ENCODE results near the gene GALNT6. TPM values are rescaled to one million over a fixed set of nuclear protein-coding genes. Genes with fewer than 3 reads are reported as not detected.
A peak's percentile ranks its signal among the peaks of the same experiment; 100 is the strongest.

The GALNT6 gene
- total RNA-seq, 1 donor from 2014 or later = not detected

DNA sequence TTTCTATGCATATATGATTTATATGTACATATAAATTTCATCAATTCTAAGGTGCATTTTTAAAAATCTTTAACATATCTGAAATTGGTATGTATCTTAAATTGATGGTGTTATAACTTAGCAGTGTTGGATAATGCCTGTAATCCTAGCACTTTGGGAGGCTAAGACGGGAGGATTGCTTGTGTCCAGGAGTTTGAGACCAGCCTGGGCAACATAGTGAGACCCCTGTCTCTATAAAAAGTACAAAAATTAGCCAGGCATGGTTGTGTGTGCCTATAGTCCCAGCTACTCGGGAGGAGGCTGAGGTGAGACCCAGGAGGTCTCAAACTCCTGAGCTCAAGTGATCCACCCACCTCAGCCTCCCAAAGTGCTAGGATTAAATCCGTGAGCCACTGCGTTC is 6.5 kb upstream of the GALNT6 start:
- TF ChIP-seq, protein P1, sequence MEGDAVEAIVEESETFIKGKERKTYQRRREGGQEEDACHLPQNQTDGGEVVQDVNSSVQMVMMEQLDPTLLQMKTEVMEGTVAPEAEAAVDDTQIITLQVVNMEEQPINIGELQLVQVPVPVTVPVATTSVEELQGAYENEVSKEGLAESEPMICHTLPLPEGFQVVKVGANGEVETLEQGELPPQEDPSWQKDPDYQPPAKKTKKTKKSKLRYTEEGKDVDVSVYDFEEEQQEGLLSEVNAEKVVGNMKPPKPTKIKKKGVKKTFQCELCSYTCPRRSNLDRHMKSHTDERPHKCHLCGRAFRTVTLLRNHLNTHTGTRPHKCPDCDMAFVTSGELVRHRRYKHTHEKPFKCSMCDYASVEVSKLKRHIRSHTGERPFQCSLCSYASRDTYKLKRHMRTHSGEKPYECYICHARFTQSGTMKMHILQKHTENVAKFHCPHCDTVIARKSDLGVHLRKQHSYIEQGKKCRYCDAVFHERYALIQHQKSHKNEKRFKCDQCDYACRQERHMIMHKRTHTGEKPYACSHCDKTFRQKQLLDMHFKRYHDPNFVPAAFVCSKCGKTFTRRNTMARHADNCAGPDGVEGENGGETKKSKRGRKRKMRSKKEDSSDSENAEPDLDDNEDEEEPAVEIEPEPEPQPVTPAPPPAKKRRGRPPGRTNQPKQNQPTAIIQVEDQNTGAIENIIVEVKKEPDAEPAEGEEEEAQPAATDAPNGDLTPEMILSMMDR (IDR thresholded peaks at IDR 0.05) = no peak
- TF ChIP-seq EZH2 (IDR thresholded peaks at IDR 0.05) (no peak), EZH2phosphoT487 (IDR thresholded peaks at IDR 0.05) (no peak)
- no peaks in the 10 kb centered on the region for H3K79me2 ChIP-seq (ENCODE audit: low read depth)
- no peaks in the 10 kb centered on the region for H3K36me3 ChIP-seq
- no peaks in the 10 kb centered on the region for H3K9me3 ChIP-seq (ENCODE audit: low read depth)
- H3K9ac ChIP-seq = no peak overlapping the region
- H3K4me2 ChIP-seq = no peak overlapping the region
- H3K27me3 ChIP-seq = peaks cover 24% of the 10 kb centered on the region
- no peak overlapping the region for H3K4me3 ChIP-seq
- H3K4me1 ChIP-seq = no peaks in the 10 kb centered on the region
- peaks cover 9% of the 10 kb centered on the region for H3K4me1 Mint-ChIP-seq
- no peak overlapping the region for H2AFZ ChIP-seq (replicated peaks)
- H3F3A ChIP-seq (ENCODE audit: low read depth) = no peaks in the 10 kb centered on the region
- no peak overlapping the region for H3K27ac Mint-ChIP-seq
- DNase-seq (ENCODE audit: low spot score) = no peak
- peaks cover 2% of the 10 kb centered on the region for H3K36me3 Mint-ChIP-seq
- H3K4me3 Mint-ChIP-seq = no peak overlapping the region
- H4K20me1 ChIP-seq (ENCODE audit: low read depth) = peaks cover 5% of the 10 kb centered on the region
- H3K27me3 Mint-ChIP-seq (ENCODE audit: insufficient read depth, low read depth) = peaks cover 21% of the 10 kb centered on the region
- H3K9me3 Mint-ChIP-seq = no peaks in the 10 kb centered on the region
- no peak overlapping the region for H3K27ac ChIP-seq

DNA sequence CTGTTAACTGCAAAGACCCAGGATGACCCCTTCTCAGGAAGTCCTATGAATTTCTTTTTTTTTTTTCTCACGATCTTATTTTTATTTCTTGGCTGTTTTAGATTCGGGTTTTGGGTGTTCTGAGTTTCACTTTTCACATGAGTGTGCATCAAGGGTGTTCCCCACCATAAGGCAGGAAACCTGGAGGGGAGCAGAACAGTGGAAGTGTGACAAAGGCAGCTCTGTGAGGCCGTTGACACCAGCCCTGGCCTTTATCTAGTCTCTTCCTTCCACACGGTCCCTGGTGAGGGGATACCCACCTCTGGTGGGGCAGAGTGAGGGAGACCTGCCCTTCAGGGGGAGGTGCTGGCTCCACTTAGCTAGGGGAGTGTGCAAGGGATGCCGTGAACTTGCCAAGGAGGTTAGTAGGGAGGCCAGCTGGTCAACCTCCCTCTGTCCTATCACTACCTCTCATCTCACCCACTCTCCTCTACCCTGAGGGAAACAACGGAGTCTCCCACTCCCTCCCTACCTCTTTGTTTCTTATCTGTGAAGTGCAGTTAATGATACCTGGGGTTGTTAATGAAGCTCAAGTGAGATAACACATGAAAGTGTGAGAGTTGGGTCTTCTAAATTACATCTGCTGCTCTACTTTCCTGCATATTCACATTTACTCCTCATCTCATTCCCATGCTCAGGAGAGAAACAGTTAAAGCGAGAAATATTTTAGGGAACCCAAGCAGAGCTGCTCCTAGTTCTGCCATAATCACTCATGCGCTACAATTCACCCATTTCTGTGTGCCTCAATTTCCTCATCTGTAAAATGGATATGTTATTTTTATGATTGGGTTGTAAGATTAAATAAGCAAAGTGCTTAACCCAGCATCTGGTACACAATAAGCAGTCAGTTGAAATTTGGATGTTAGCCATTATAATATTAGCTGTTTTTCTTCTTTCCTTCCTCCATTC is 4.4 kb upstream of the GALNT6 start:
- Mint-ChIP-seq H3K27me3 (ENCODE audit: insufficient read depth, low read depth) (peaks cover 36% of the 10 kb centered on the region), H3K27ac (no peak overlapping the region), H3K9me3 (no peaks in the 10 kb centered on the region), H3K4me1 (peaks cover 20% of the 10 kb centered on the region), H3K4me3 (no peak overlapping the region), H3K36me3 (peaks cover 2% of the 10 kb centered on the region)
- Histone ChIP-seq H3K79me2 (ENCODE audit: low read depth) (no peaks in the 10 kb centered on the region), H3K27ac (no peak overlapping the region), H3K4me2 (no peak overlapping the region), H3K4me3 (no peak overlapping the region), H3K36me3 (no peaks in the 10 kb centered on the region), H3K9ac (no peak overlapping the region), H3F3A (ENCODE audit: low read depth) (peaks cover 12% of the 10 kb centered on the region), H3K4me1 (no peaks in the 10 kb centered on the region), H3K9me3 (ENCODE audit: low read depth) (no peaks in the 10 kb centered on the region), H4K20me1 (ENCODE audit: low read depth) (peaks cover 5% of the 10 kb centered on the region), H3K27me3 (peaks cover 46% of the 10 kb centered on the region), H2AFZ (replicated peaks) (no peak overlapping the region)
- TF ChIP-seq, protein P1 (IDR thresholded peaks at IDR 0.05) = no peak
- no peak for TF ChIP-seq EZH2 (IDR thresholded peaks at IDR 0.05)
- no peak for TF ChIP-seq EZH2phosphoT487 (IDR thresholded peaks at IDR 0.05)
- no peak for DNase-seq (ENCODE audit: low spot score)

DNA sequence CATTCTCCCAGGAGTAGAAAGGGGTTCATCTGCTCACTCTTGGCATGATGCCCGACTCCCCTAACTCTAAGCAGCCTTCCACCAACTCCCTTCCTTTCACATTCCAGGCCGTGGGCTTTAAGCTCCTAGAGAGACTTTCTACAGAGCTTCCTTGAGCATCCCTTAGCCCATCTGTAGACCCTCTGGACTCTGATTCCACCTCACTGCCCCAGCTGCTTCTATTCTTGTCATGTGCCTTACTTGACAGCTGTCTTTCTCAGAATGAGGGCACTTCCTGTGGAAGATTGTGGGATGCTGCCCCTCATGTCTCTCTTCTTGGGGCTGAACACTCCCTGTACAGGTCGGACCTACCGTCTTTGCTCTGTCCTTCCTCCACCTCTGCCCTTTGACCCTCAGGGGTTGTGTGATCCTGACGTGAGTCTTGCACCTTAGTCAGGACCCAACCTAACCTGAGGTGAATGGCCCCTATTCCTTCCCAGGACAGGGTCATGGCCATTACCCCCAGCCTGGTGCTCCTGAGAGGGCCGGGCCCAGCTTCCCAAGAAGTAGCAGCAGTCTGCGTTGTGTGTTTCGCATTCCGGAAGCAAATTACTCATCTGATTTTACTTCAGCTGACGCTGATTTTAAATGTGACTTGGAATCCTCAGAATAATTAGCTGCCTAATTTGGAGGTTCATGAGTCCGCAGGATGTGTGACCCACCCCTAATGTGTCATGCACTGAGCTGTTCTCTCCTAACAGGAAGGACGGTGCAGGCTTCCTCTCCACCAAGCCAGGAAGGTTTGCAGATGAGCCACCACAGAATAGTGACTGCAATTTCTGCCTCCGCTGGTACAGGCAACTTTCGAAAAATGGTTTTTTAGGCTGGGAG is 2.7 kb upstream of the GALNT6 start:
- H3K4me3 Mint-ChIP-seq = peak overlapping the region; percentile 82
- Histone ChIP-seq H3K9ac (no peak overlapping the region), H3K36me3 (no peaks in the 10 kb centered on the region), H3F3A (ENCODE audit: low read depth) (peaks cover 16% of the 10 kb centered on the region), H3K9me3 (ENCODE audit: low read depth) (no peaks in the 10 kb centered on the region), H3K79me2 (ENCODE audit: low read depth) (no peaks in the 10 kb centered on the region), H3K4me3 (no peak overlapping the region), H4K20me1 (ENCODE audit: low read depth) (peaks cover 5% of the 10 kb centered on the region), H2AFZ (replicated peaks) (no peak overlapping the region), H3K27me3 (peaks cover 62% of the 10 kb centered on the region), H3K4me1 (no peaks in the 10 kb centered on the region), H3K27ac (no peak overlapping the region), H3K4me2 (no peak overlapping the region)
- peaks cover 44% of the 10 kb centered on the region for H3K27me3 Mint-ChIP-seq (ENCODE audit: insufficient read depth, low read depth)
- H3K9me3 Mint-ChIP-seq = no peaks in the 10 kb centered on the region
- TF ChIP-seq EZH2 (IDR thresholded peaks at IDR 0.05) (no peak), EZH2phosphoT487 (IDR thresholded peaks at IDR 0.05) (no peak)
- TF ChIP-seq, protein P1 (IDR thresholded peaks at IDR 0.05) = no peak
- H3K4me1 Mint-ChIP-seq = peaks cover 23% of the 10 kb centered on the region
- H3K36me3 Mint-ChIP-seq = peaks cover 2% of the 10 kb centered on the region
- no peak overlapping the region for H3K27ac Mint-ChIP-seq
- DNase-seq (ENCODE audit: low spot score) = no peak
